GM21528 (cell line): ENCODE measurements around the gene FAM50B.

Experiments
- ATAC-seq: cut with Tn5 transposase; IDR thresholded peaks from one replicate; pipeline ENCODE4 v1.9.1; 2021; ENCODE audit warnings: mild to moderate bottlenecking, moderate library complexity; ENCODE audit not compliant: unreplicated experiment, low FRiP score

Gene FAM50B

DNA sequence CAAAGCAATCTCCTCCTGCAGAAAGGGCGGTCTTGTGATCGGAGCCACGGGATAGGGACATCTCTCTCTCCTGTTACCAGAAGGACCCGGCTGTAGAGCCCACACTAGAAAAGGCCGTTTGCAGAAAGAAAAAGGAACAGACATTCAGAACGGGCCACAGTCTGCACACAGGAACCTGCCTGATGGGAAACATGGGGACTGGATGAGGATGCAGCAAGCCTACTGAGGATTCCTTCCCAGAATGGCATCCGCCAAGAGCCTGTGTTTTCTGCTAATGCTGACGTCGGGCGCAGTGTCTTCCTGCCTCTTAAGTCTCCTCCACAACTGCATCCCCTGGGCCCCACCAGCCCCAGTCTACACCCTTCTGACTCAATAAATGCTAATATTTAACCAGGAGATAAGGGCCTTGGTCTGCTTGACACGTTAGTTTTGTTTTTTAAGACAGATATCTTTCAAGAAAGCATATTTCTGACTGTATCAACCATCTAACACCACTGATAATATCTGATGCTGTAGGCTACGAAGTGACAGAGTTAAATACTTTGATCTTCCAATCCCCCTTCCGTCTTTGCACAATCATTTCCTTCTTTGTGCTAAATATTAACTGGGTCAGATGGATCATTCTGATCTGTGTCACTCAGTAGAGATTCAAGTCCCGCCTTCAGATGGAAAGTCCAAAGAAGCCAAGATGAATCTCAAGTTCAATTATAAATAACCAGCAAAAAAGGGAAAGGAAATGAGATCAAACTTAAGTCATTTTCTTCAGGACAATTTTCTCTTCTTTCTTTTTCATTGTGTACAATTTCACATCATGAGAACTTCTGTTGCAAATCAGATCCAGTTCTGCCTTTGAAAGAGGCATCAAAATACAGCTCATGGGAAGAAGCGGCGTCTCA lies 20.7 kb downstream of the FAM50B start:
- ATAC-seq, result no peak

DNA sequence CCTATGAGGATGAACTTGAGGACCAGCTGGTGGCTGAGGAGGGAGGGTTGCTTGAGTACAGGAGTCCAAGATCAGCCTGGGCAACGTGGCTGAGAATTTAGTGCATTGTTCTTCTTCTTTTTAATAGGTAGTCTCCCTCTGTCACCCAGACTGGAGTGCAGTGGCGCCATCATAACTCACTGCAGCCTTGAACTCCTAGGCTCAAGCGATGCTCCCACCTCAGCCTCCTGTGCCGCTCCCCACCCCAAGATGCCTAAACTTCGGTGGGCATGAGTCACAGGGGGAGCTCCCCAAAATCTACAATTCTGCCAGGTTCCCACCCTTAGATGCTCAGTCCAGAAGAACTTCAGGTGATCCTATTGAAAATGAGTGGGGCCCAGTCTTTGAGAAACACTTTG lies 21.4 kb downstream of the FAM50B start:
- no peak for ATAC-seq

- ATAC-seq, result no peak
These were observed 22.3 kb downstream of the FAM50B start for GRCh38 chr6:3871515-3871914.

- ATAC-seq, result no peak
These were observed 22.8 kb downstream of the FAM50B start for GRCh38 chr6:3871939-3872338.

GRCh38 chr6:3872370-3872854 lies 23.2 kb downstream of the FAM50B start:
- no peak for ATAC-seq

DNA sequence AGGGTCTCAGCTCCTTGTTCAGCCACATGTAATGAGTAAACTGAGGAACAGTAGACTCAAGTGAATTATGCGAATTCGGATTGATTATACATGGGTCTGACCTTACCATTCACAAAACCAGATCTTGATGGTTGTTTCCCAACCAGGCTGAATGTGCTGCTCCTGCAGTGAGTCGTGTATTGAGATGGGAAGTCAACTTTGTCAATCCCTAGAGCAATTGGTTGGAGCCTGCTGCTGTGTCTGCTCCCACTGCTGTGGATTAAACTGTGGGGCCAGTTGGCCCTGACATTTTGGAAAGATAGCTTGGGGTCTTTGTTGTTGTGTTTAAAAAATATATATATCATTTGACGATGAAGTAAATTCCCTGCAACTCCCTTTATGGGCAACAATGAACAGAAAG lies 23.9 kb downstream of the FAM50B start:
- no peak for ATAC-seq

GRCh38 chr6:3874069-3874468 lies 24.9 kb downstream of the FAM50B start:
- ATAC-seq, result no peak

GRCh38 chr6:3875486-3875885 lies 26.3 kb downstream of the FAM50B start:
- ATAC-seq, result no peak

DNA sequence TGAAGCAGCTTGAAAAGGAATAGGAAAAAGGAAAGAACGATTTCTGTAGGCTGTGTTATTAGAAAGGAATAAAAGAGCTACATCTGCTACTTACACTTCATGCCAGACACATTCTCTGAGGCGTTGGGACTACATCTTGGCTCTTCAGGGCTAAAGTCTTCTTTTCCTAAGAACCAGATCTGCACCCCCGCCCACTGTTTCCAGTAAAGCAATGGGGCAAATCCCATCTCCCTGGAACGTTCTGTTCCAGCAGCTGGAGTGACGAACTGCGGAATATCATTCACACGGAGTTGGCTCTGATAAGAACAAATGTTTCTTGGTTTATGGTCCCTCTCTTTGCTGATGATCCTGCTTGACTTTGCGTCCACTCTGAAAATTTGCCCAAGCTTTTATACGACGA lies 26.9 kb downstream of the FAM50B start:
- ATAC-seq, result no peak

- ATAC-seq, result no peak
These were observed 27.7 kb downstream of the FAM50B start for GRCh38 chr6:3876866-3877265.

- ATAC-seq, result no peak
These were observed 29.0 kb downstream of the FAM50B start for GRCh38 chr6:3878048-3878666.

DNA sequence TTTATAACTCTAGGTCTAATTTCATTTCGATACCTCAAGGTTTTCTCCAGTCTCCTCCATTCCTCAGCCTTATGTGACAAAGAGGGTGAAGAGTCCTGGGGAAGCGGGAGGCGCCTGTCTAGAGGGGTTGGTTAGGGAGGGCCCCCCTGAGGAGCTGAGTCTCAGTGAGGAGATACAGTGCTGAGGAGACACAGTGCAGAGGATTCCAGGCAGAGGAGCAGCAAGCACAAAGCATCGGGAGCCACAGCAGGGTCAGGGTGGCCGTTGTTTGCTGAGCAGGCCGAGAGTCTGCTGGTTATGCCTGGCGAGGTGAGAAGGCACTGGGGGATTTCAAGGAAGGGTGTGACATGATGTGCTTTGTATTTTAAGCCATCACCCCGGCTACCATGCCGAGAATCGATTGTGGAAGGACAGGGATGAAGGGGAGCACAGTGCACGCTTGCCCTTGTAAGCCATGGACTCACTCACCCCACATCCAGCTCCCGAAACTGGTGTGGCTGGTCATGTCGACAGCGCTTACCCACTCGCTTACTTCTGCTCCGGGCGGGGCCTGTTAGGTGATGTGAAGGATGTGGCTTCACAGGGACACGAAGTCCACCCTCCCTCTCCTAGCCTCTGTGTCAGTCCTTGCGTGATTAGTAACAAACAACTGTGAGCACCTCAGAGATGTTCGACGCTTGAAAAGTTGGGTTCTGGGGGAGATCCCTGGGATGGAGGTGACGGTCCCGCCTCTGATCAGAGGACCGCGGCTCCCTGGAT lies 30.2 kb downstream of the FAM50B start:
- ATAC-seq, result no peak

- no peak for ATAC-seq
These were observed 32.7 kb downstream of the FAM50B start for GRCh38 chr6:3881711-3882421.

GRCh38 chr6:3882431-3882830 lies 33.3 kb downstream of the FAM50B start:
- ATAC-seq, result no peak

GRCh38 chr6:3882866-3883265 lies 33.7 kb downstream of the FAM50B start:
- no peak for ATAC-seq

- no peak for ATAC-seq
These were observed 35.0 kb downstream of the FAM50B start for GRCh38 chr6:3884007-3884745.

- no peak for ATAC-seq
These were observed 36.3 kb downstream of the FAM50B start for GRCh38 chr6:3885262-3886036.

DNA sequence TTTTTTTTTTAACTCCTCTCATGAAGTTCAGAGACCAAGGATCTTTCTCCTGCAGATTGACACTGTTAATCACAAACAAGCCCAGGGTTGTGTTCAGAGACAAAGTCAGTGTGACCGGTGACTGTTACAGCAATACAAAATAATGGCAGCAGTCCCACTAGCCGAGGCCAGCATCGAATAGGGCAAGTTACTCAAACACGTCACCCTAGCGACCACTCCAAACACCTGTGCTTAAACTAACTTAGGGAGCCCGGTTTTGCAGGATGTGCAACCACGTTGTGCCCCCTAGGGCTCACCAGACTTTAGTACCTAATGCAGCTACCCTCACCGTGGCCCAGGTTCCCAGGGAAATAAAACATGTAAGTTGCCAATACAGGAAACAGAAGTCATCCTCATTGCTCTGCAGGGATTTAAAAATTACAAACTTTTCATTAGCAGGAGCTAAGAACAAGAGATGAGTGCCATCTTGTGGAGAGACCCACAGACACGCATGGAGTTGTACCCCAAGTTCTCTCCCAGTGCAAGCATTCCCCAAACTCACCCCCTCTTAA lies 38.1 kb downstream of the FAM50B start:
- ATAC-seq, result no peak
